NCI-H2171 treated with DMSO at 0.1 percent for 48 hours (cell line): ENCODE data around the gene NUDT1.

Experiments
- DNase-seq: peaks from one replicate; lab custom pipeline; 2025; lab: John Stamatoyannopoulos, UW

NUDT1 gene

DNA sequence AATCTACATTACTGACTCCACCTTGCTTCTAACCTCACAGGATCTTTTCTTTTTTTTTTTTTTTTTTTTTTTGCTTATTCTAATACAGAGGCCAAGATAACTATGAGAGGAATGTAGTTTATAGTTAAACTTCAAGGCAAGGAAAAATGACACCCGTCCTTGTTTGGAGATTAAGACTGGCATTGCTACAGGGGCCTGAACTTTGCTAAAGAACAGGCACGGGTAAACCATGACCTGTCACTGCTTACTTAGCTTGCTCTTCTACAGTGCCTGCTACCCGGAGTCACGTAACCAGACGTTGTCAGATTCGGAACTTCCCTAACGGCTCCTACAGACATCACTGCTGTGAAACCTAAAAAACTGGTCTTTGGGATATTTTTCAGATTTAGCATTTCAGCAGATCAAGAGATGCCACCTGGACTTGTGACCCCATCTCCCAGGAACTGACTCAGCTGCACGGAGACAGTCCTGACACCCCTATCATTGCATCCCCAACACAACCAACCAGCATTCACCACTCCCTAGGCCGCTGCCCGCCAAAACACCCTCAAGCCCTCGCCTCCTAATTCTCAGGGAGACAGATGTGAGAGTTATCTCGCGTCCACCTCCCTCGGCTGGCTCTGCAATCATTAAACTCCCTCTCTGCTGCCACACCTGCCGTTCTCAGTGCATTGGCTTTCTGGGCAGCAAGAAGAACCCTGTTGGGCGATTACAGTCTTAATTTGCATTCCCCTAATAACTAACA is 36.8 kb upstream of the NUDT1 start:
- no peak for DNase-seq

DNA sequence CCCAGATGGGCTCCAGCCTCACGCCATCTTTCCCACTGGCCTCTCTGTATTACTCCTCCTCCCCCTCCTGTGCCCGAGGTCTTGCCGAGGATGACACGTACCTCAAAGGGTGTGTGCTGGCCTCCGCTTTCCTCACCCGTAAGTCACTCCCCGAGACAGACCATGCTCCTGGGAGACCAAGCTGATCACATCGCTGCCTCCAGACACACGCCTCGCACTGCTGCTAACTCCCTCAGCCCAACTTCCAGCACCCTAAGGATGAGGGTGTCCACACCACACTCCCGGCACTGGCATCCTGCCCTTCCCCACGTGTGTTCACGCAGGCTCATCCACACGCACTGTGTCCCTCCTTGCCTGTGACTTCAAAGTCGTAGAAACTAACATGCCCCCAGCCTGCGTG is 33.3 kb upstream of the NUDT1 start:
- DNase-seq: no peak

DNA sequence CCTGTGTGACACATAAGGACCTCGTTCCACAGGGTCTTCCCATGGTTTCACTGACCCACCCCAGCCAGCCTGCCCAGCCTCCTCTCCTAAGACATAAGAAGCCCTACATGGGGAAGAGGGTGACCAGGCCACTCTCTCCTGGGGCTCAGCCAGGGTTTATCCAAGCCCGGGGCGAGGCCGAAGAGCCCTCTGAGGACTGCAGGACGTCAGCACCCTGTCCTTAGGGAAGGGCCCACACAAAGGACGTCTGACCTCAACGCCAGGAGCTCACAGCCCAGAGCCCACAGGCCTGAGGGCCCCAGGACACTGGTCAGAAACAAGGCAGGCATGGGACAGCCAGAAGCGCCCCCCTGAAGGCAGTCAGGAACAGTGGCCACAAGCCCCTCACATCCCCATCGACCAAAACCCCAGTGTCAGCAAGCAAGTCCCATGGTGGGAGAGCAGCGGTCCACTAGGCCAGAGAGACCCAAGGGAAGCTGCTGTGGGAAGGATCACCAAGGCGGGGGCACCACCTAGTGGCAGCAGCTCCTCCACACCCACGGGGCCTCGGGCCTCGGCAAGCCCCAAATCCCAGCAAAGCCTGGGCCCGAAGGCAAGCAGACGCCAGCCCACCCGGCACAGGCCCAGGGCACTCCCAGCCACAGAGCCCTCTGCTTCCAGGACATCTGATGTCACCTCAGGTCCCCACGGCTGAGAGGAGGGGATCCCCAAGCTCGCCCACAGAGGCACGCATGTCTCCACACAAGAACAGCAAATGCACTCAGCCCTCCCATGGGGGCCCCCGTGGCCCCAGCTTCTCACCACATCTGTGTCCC is 32.7 kb upstream of the NUDT1 start:
- DNase-seq: peak; percentile 18

DNA sequence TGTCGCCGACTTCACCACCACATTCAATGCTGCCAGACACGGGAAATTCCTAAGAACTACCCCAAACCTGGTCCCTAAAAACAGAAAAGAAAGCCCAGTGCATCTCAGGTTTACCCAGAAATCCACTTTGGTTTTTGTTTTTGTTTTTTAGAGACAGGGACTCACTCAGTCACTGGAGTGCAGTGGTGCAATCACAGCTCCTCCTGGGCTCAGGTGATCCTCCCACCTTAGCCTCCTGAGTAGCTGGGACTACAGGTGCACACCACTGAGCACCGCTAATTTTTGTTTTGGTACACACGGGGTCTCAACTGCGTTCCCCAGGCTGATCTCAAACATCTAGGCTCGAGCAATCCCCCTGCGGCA is 32.1 kb upstream of the NUDT1 start:
- no peak for DNase-seq

DNA sequence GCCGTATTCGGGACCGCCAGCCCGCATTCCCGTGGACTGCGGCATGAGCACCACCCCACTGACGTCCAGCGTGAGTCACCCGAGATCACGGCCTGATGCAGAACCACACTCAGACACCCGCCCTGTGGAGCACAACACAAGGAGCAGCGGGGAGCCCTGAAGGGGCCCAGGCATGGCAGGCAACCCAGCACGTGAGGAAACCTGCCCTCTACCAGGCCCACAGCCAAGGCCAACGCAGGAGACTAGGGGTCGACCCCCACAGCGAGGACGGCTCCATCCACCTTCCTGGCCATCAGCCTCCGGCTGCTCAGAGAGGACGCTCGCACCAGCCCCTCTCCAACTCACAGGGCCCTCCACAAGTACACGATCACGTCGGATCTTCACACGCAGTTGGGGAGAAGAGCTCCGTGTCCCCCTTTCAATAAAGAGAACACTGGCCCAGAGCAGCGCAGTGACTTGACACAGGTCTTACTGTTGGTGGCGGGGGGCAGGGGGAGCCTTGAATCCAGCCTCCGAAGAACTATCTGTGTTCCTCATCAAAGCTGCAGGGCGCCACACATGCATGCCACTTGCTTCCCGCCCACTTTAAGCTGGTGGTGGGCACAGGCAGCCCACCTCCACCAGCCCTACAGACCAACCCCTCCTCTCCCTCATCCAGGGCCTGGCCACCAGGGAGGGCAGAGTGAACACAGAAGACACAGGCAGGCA is 31.3 kb upstream of the NUDT1 start:
- no peak for DNase-seq

DNA sequence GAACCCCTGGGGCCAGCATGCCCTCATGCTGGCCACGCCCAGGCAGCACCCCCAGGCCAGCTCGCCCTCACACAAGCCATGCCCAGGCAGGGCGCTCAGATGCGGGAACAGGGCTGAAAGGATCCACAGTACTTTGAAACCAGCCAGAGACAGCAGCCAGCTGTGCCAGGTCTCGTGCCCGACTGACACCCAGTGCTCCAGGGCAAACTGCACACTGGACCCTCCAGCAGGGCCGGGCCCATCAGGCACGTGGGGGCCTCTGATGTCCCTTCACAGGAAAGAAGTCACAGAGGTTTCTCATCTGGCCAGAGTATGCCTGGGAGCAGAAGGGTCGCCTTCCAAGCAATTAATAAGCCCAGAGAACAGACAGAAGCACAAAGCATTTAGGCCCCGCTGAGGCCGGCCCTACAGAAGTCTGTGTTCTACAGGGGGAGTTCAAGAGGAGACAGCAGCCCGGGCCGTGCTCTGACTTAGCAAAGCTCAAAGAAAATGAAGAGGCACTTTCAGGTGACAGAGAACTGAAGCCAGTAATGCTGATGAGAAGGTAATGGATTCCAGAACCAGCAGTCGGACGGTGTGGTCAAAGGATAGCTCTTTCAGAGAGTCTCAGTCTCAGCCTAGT is 30.7 kb upstream of the NUDT1 start:
- no peak for DNase-seq

DNA sequence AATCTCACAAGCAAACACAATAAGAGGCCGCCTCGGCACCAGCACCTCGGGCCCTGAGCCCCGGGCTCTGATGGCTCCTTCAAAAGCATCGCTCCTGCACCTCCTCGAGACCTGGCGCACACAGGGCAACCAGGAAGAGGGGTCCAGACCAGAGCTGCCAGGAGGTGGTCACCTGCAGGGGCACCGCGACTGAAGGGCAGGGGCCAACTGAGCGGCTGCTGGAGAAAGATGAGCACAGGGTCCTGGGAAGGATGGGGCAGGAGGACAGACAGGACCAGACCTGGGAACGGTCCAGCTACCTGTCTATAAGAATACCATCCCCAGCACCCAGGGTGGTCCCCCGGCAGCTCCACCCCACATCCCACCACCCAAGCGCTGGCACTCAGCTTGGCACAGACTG is 30.1 kb upstream of the NUDT1 start:
- DNase-seq: no peak

DNA sequence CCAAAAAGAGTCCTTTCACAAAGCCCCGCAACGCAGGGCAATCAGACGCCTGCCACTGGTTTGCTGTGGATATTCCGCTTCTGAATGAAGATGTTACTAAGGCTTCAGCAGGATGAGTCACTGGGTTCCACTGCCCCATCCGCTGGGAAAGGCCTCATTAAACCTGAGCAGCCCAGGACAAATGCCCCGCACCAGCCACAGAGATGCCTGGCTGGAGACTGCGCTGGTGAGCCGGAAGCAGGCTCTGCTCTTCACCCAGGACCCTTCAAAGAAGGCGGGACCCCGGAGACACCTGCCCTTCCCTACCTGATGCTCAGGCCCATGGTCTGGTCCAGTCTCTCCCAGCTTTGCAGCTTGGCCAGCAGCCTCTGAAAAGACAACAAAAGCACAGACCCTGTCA is 29.1 kb upstream of the NUDT1 start:
- no peak for DNase-seq

DNA sequence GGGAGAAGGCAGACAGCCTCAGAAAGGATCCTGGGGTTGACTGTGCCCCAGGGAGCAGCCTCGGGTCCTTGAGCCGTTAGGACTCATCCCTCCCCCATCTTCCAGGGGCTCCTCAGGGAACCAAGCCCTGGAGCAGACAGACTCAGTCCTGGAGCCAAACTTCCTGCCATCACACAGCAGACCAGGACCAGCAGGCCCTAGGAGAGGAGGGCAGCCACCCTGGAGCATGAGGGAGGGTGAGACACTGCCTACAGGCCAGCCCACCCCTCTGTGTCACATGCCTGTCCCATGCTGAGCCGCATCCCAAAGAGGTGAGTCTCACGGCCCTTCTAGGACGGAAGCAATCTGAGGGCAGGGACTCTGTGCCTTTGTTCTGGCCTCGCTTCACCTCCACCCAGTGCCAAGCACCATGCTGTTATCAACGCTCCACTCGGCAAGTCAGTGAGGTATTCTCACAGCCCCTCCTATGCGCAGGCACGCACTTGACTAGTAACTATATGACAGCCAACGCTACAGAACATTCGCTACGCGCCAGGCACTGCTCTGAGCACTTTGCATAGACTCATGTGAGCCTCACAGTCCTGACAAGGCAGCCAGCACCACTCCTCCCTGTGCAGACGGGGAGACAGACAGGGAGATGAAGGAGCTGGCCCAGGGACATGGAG is 28.3 kb upstream of the NUDT1 start:
- no peak for DNase-seq

DNA sequence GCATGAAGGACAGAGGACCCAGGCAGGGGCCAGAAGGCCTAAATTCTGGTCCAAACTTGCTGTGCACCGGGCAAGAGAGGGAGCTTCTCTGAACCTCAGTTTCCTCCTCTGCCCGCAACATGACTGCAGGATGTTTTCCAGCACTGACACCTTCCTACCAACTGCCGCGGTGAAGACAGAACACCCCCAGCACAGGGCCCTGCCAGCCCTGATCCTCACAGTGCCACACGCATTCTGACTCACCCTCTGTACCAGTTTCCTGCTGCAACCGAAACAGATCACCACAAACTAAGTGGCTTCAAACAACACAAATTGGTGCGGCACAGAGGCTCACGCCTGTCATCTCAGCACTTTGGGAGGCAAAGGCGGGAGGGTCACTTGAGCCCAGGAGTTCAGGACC is 27.4 kb upstream of the NUDT1 start:
- no peak for DNase-seq

DNA sequence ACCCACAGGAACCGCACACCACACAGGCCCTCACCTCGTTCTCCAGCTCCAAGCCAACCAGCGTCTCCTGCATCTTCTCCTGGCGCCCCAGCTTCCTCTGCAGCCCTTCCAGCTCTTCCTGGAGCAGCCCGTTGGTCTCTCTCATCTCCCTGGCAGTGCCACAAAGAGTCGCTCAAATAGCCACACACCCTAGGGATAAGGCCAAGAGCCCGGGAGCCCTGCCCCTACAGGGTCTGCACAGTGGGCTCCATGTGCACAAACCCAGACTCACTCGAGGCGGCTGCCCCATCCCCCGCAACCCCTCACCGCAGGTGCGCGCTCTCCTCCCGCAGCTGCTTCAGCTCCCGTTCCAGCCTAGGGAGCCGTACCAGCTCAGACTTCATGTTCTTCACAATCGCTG is 26.2 kb upstream of the NUDT1 start:
- DNase-seq: no peak

DNA sequence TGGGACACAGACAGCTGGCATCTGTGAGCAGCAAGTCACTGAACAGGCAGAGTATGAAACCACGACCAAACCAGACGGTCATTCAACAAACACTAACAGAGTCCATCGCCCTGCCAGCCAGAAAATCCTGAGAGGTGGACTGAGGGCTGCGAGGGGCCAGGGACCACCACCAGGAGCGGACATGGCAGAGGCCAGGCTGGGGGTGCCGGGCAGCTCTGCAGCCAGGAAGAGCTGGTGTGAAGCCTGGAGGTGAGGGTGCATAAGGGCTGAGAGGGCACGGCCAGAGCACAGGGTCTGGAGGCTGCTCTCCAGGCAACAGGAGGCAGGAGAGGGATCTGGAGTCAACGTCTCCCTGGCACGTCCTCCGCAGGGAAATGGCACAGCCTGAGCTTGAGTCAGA is 24.8 kb upstream of the NUDT1 start:
- no peak for DNase-seq

DNA sequence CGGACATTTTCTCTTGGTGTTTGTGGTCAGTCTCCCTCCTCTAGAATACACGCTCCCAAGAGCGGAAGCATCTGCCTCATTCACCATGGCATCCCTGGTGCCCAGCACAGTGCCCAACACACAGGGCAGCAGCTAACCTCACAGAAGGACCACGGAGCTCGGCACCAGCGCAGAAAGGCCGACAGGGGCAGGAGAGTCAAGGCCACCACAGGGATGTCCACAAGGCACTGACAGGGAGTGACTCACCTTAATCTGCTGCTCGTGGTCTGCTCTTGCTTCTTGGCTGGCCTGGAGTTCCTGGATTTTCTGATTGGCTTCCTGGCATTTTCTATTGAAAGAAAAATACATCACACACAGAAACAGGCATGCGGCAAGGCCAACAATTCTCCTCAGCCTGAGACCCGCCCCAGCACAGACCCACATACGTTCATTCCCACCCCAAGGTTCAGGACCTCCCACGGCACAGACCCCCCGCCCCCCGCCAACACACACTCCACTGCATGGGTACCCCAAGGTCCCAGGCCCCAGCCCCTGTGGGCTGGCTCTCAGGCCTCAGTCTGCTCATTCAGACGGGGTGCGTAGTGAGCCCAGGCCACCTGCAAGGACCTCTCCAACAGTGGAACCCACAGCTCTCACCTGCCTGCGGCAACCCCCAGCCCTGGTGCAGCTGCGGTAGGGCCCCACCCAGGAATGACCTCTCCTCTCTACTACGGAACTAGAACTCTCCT is 24.1 kb upstream of the NUDT1 start:
- DNase-seq: no peak

DNA sequence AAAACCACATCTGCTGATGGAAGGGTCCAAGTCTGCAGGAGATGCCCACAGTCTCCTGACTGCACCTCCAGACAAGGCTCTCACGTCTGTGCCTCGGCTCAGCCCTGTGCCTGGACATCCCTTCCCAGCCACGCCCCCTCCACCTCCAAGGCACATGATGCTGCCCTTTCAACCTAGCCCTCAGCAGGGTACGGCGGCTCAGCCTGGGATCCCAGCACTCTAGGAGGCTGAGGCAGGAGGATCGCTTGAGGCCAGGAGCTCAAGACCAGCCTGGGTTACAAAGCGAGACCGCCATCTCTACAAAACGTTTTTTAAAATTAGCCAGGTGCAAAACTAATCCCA is 23.6 kb upstream of the NUDT1 start:
- DNase-seq: no peak

DNA sequence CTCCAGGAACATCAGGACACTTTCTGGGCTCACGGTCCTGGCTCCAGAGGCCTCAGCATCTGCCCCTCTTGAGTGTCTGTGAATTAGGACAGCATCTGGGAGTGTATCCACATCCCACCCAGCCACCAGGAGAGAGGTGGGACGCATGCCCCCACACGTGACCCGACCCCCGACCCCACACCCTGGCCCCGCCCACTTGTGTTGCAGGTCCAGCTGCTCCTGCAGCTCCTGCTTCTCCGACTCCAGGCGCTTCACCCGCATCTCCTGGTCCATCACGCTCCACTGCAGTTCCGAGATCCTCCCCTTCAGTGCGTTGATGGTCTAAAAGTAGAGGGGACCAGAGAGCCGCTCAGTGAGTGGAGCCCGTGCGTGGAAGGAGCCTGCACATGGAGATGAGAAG is 22.9 kb upstream of the NUDT1 start:
- DNase-seq: no peak

DNA sequence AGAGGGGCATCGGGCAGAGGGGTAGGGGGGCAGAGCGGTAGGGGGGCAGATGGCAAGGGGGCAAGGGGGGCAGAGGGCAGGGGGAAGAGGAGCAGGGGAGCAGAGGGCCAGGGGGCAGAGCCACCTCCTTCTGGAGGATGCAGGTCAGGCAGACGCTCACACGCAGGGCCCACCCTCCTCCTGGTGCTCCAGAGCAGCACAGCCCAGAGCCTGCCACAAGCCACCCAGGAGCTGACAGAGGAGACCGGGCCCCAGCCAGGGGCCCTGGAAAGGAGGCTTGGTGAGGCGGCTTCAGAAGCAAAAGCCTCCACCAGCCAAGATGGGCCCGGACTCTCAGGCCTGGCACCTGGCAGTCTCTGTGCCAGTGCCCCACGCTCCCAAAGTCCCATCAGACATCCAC is 22.4 kb upstream of the NUDT1 start:
- DNase-seq: no peak

DNA sequence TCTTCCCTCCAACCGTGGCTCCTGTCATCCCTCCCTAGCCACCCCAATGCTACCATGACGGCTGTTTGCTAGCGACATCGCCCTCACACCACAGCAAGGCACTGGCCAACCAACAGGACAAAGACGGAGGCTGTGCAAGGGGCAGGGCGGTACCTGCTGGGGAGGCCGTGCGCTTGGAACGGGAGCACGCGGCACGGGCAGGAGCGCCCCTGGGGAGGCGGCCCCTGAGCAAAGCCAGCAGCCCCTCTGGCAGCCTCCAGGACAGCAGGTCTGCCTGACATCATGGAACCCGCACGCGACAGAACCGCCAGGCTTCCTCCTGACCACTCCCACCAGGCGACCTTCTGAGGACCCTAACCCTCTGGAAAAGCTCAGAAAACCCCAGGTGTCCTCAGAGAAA is 22.0 kb upstream of the NUDT1 start:
- no peak for DNase-seq

DNA sequence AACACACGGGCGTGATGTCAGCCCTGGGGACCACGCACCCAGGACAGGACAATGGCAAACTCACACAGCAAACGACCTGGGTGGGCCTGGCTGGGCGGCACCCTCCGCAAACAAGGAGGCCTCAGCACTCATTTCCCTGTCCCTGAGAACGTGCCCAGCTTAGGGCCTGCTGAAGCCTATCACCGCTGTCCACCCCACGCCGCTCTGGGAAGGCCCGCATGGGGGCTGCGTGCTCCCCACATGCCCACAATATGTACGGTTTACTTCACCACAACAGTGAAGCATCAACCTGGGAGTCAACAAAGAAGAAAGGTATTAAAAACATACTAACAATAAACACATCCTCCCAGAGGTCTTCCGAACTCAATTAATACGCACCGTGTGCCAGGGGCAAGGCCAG is 21.5 kb upstream of the NUDT1 start:
- no peak for DNase-seq

DNA sequence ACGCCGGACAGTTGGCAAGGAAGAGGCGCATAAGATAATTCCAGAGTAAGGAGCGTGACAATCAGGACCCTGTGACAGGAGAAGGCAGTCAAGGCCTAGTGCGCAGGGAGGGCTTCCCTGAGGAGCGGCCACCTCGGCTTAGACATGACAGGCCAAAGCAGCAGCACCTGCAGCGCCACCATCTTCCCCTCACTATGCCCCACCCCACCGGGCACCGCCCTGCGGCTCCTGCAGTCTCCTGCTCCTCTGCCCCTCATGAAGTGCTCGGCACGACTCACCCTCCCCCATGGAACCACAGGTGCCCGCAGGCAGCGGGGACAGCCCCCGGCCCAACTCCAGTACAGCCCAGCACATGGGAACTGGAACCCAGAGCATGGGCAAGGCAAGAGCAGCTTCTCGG is 21.1 kb upstream of the NUDT1 start:
- DNase-seq: no peak

DNA sequence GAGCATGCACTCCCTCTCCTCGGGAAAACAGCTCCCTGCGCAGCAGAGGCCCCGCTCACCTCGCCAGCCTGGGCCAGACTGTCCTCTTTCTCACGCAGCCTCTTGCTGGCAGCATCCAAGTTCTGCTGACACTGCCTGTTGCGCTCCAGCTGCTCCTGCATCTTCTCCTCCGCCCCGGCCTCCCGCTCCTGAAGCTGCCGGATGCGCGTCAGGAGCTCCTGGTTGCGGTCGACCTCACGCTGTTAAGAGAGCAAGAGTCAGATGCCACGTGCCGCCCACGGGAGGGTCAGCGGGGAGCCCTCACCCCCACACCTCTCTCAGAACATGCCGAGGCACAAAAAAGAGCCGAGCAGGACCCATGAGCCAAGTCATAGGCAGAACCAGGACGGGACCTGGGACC is 19.5 kb upstream of the NUDT1 start:
- DNase-seq: no peak

DNA sequence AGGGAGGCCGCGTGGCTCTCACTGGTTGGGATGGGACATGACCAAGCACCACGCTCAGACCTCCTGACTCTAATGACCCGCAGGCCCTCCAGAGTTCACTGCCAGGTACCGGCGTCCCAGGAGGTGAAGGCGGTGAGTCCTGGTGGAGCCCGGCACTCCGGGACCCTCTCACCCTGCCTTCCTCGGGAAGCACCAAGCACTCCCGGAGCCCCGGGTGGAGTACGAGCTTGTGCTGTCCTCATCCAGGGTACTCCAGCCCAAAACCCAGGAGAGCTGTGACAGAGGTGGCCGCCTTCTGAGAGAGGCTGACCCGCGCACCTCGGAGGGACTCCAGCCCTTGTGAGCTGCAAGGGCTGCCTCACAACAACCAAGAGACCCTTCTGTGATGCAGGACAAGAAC is 18.7 kb upstream of the NUDT1 start:
- DNase-seq: no peak

DNA sequence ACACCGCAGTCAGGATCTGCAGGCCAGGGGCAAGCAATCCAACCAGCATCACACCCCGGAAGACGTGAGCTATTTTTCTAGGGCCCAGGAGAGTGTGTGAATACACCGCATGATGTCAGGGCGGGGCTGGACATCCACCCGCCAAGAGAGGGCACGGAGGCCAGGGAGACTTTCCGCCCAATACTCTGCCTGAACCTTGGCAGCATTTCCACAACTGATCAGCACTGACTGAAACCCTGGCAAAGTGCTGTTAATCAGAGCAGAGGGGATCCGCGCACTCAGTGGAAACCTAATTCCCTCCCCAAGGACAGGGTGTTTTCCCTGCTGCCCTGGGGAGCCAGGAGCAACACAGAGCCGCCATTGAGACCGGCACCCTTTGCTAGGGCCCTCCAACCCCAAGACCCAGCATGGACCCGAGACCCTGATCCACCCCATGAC is 17.5 kb upstream of the NUDT1 start:
- DNase-seq: no peak
